M059J (cell line): ENCODE results near the gene DYNC1I1. TPM values are rescaled to one million over a fixed set of nuclear protein-coding genes. Genes with fewer than 3 reads are reported as not detected.
A peak's percentile ranks its signal among the peaks of the same experiment; 100 is the strongest.

ENCODE experiments used
- DNase-seq: peaks from one replicate; pipeline ENCODE4 v3.0.0-alpha.2; 2012; ENCODE audit warnings: low read depth
- total RNA-seq: library from RNA; depleted of rRNA; stranded (reverse); fragments of >200 nt; shearing (Covaris generic); gene quantifications from 2 replicates; pipeline ENCODE4 v1.2.3, GENCODE V29; 2014

DYNC1I1 gene
- total RNA-seq, 1 experiment from 2014 or later: 2.4 TPM

DNA sequence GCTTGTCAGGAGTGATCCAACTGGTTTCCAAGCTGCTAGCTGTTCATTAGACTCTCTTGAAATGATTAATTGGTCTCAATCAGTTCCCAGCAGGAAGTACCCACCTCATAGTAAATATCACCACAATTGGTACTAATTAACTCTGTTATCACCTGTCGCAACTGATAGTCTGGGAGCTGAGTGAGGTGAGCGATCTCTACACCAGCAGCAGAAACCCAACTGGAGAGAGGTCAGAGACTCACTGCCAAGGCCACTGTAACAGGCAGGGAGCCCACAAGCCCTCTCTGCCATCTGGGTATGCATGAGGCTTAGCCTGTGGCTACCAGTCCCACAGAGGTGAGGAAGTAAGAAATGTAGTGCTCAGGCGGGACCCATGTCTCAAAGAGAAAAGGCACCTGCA, 245.5 kb downstream of the DYNC1I1 start:
- DNase-seq: no peak

DNA sequence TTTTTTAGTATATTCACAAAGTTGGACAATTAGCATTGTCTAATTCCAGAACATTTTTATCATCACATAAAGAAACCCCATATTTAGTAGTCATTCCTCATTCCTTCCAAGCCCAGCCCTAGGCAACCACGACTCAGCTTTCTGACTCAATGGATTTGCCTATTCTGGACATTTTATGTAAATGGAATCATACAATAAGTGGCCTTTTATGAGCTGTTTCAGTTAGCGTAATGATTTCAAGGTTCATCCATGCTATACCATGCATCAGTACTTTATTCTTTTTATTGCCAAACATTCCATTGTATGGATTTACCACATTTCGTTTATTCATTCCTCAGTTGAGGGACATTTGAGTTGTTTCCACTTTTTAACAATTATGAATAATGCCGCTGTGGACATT, 249.2 kb downstream of the DYNC1I1 start:
- DNase-seq: peak; percentile 6

DNA sequence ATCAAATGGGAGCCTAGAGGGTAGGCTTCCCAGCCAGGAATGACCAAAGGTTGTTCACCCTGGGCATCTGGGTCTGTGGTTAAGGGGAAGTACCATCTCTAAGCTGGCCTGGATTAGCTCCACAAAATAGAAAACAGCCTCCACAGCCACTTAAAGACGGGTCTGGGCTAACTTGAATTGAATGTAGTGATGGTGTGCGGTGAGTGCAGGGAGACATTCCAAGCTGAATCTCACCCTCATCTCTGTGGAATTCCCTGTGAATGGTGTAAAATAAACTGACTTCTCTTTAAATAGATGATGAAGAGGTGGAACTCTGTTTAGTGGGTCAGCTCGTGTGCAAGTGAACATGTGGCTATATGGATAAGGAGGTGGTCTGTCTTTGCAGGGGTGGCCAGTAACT, 251.0 kb downstream of the DYNC1I1 start:
- DNase-seq: peak; percentile 4

DNA sequence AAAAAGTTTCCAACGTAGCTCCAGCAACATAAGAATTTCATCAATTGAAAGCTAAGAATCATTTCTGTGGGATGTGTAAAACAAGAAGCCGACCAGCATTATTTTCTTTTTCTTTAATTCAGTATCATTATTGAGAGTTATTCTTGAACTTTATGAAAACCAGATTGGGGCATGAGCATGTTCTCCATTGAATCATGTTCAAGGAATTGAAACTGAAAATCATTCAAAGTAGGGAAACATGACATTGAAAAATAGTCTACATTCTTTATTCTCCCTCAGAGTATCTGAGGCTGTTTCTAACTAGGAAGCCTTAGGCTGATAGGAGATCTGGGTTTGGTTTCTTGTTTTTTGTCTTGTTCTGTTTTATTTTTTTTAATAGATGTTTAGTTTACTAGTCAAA, 253.7 kb downstream of the DYNC1I1 start:
- DNase-seq: no peak

DNA sequence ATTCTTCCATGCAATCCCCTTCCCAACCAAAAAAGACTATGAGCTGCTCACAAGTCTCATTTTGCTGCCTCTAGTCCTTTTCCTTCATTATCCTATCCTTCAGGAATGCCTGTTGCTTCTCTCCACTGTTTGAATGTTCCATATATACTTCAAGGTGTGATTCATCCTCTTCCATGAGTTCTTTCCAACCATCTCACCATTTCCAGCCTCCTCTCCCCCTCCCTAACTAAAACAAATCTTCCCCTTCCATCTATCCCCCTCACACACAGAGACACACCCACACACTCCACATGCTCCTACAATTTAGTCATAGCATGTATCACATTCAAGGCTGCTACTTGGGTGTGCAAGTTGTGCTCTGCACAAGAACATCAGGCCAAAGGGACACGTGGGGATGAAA, 254.3 kb downstream of the DYNC1I1 start:
- DNase-seq: peak; percentile 4

DNA sequence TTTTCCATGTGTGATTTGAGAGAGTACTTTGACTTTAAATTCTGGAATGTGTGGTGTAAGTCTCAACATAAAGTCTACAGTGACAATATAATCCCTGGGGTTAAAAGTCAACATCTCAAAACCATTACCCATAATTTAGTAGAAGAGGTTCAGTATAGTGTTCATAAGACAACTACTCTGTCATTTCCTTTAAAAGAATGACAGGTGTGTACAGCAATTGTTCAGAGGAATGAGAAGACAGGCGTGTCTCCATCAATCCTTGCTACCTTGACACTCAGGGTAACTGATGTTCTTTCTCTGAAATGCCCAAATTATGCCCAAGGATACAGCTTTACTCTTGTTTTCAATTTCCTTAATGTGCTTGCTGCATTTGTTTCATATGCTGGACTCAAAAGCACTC, 256.4 kb downstream of the DYNC1I1 start:
- DNase-seq: no peak

DNA sequence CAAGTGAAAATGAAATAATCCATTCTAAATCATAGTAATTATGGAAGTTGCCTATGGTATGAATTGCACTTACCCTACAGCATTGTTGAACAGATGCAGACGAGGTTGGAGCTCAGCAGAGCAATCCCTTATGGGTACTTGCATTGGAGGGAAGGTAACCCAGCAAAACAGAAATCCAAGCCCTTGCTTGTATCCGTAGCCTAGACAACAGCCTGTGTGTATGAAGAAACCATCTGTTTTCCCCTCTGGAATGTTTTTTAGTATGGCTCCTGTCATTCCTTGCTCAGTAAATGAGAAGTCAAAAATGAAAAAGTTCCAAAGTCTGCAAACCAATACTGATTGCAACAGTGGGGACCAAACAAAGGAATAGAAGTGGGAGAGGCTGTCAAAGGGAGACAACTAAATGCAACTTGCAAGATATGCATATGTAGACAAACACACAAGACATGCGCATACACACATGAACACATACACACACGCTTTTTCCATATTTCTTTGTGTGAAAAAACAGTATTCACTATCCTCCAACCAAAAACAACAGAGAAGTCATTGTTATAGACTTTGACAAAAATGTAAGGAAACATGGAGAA, 260.8 kb downstream of the DYNC1I1 start:
- DNase-seq: peak; percentile 7

DNA sequence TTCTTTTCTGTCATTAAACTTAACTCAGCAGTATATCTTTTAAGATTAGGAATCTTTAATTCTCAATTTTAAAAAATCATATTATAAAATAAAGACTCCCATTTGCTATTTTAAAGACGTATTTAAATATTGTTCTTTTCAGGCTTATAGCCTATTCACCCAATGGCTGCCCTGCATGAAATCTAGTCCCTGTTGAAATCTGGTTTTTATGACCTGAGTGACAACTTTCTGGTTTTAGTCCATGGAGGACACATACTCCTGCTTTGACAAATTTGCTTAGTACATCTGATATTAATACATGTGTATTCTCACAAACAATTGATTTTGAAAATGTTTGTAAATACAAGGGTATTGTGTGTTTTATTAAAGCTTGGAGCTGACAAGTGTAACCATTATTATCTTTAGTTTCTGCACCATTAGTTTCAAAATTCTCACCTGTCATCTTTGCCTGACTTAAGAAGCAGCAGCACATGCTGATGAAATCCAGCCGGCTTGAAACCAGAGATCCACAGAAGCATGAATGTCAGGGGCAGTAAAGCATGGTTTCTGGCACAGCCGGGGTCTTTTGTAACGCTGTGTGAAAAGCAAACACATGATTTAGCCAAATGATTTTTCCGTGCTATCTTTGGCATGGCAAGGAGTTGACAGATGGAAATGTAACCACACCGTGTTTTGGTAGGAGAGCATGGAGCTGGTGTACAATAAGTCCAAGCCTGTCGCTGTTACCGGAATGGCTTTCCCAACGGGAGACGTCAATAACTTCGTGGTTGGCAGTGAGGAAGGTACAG, 262.8 kb downstream of the DYNC1I1 start:
- DNase-seq: no peak

DNA sequence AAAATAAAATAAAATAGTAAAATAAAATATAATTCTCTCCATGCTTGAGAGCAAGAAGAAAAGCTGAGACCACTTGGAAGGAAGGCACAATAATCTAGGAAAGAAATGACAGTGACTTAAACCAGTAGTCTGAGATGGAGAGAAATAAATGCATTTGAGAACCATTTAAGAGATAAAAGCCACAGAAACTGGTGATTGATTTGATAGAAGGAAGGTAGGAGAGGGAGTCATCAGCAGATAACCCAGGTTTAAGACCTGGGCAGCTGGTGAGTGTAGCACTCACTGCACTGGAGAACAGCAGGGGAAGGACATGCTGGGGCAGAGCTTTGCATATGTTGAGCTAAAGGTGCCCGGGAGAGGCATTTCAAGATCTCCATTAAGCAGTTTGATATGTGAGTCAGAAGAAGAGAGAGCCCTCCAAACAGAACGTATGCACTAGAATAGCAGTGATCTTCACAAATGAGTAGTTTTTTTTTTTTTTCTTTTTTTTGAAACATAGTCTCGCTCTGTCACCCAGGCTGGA, 268.0 kb downstream of the DYNC1I1 start:
- DNase-seq: no peak

DNA sequence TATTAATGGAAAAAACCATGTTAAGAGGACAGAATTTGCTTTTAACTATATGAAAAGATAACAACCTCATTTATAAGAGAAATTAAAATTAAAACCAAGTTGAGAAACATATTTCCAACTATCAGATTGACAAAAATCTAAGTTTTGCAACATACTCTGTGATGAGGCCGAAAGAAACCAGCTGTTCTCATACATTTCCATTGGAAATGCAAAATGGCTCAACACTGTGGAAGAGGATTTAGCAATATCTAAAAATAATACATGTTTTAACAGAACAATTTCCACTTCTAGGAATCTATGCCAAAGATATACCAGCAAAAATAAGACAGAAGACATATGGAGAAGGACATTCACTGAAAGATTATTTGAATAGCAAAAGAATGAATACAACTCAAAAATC, 268.8 kb downstream of the DYNC1I1 start:
- no peak for DNase-seq

DNA sequence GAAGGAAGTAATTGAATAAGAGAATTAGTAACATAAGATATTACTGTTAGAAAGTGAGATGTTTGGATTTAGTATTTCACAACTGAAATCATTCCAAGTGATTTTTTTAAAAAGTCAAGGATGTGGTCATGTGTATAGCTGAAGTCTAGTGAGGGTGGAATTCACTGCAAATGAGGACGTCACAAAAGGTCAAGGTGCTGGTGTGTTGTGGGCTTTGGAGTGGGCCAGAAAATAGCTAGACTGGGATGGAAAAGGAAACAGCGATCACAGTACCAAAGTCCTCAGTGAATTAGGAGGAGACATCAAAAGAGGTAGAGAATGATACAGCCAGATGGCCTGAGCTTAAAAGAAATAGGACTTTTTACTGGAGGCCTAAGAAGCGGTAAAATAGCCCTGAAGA, 272.8 kb downstream of the DYNC1I1 start:
- DNase-seq: no peak

DNA sequence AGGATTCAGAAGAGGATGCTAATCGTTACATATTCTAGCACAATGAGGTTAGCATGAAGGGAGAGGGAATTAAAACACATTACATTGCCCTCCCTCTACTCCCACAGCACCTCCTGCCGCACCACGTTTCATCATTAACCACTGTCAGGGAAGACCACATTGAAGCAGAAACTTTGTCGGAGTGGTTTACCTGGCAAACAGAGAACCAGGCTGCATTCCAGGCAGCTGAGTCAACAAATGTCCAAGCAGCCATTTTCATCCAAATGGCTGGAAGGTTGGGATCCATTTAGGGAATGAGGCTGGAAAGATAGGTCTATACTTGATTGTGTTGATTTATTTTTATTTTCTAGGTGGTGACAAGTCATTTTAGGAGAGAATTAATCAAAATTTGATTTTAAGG, 273.6 kb downstream of the DYNC1I1 start:
- peak; percentile 33 for DNase-seq

DNA sequence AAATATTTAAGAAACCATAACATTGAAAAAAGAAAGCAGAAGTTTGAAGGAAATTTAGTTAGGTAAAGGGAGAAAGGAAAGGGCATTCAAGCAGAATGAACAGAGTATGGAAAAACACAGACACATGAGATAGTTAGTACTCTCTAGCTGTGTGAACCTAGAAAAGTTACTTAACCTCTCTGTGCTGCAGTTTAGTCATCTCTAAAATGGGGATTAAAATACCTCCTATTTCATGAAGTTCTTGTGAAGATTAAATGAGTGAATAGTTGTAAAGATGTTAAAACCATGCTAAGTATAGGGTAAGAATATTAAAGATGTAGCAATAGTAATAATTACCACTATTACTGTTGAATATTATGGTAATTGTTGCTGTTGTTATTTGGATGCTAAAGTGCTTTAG, 279.9 kb downstream of the DYNC1I1 start:
- no peak for DNase-seq

DNA sequence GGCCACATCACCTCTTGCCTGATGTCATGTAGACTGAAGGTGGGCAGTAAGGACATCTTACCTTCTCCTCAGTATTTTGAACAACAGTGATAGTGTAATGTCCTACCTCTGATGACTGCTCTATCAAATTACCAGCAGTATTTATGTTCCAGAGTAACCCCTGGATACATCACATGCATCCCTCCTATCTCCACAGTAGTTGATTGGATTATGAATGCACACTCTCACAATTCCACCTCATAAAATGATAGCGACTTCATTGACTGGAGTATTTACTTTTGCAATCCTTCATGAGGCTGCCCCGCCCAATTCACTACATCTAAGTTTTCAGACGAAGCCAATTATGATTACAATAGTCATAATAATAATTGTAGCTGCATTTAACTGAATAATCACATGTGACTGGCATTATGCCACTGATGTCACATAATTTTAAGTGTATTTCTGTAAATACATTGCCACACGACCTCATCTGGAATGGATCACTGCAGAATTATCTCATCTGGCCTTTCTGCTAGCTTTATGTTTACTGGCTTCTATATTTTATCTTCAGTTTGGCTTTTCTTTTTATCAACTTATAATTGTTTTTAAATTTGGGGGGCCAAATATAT, 280.6 kb downstream of the DYNC1I1 start:
- no peak for DNase-seq

DNA sequence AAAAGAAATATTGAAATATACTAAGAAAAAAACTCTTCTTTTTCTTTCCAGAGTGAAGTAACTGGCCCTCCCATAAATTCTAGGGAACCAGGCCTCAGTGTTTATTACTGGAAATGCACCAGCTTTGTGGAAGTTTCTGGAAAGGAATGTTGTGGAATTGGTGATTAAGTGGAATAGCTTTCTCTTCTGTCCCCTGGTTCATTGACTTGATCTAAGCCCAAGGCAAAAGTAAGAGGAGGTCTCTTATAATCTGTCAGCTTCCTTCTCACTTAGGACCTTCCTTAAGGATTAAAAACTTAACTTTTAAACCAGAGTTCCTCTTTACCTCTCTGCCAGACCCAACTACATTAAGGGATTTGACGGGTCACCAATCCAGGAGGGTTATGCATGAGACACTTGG, 283.4 kb downstream of the DYNC1I1 start:
- no peak for DNase-seq

DNA sequence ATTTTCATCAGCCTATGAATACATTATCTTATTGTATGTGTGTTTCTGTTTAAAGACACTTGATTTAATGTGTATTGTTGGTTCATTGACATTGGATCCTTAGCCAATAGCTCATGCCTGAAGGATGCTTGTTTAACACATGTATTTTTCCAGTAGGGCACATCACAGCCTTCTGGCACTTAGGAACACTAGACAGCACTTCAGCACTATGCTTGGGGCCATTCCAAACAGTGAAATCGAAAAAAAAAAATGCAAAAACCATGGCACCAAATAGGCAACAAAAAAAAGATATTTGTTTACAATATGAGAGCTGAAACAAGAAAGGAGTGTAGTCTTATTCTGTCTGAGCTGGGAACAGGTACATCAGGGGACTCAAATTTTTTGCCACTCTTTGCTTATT, 286.7 kb downstream of the DYNC1I1 start:
- DNase-seq: no peak

DNA sequence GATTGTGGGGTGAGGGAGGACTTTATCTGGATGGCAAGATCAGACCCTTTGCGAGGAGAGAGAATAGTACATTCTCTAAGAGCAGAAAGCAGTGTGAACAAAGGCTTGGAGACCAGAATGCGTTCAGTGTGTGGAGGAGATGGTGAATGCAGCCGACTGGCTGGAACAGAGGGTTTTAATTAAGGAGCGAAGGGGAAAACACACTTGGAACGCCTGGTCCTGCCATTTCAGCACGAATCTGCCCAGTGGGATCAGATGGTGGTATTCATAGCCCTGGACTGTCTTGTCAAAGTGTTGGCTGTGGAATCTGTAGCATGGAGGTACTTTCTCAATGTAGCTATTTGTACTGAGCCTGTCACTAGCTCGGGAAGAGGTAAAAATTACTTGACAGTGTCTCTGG, 288.7 kb downstream of the DYNC1I1 start:
- no peak for DNase-seq

DNA sequence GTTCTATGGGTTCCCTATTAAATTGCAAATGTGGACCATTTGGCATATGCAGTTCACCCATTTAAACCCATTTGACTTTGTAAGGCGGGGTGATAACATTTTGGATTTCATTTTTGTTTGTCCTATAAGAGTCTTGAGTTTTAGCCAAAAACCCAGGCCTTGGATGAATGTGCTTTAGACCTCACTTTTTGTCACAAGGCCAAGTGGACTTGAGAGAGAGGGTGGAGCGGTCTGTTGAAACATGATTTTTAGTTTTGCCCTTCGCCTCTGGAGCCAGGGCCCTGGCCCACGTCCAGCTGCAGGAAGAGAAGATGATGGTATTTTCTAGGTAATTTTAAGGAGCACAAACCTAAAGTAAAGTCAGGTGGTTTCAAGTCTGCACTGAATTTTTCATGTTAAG, 289.5 kb downstream of the DYNC1I1 start:
- no peak for DNase-seq

DNA sequence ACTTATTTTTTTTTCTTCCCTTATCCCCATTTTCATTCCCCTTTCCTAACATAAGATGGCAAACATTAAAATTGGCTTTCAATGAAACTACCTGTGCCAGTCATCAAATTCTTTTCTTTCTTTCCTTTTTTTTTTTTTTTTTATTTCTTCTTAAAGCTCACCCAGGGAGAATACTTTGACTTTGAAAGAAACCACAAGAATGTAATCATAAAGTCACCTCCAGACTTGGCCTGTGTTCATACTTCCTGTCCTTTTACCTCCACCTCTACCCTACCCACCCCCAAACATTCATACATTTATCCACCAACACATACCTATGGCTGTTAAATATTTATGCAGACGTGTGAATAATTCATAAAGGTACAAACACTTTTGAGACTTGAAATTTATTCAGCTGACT, 295.0 kb downstream of the DYNC1I1 start:
- peak; percentile 53 for DNase-seq

DNA sequence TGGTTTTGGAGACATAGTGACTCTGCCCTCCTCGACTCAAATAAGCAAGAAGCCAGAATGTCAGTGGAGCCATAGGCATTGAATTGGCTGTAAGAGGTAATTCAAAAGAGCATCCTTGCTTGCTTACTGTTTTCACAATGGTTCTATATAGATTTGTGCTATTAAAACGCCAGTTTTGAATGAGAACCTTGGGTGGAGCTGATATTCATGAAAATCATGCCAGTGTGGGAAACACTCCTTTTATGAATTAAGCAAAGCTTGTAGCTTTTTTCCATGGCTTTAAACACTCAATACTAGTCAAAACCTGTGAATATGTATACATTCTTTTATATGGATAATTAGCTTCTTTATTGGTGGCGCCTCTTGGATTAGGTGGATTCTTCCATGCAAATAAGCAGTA, 297.0 kb downstream of the DYNC1I1 start:
- DNase-seq: no peak

DNA sequence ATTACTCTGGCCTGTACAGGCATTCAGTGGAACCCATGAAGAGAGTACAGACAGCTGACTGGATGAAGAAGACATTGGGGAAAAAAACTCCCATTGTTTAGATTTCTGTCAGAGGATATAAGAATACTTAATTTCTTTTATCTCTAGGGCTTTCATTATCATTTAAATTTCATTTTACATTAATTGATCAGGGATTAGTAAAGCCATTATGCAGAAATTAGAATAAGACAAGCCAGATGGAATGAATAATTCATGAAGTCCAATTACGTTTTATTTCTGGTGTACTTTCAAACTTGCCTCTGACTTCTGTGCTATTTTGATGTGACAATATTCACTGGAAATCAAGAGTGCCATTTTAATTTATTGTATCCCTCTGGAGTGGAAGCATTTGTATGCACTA, 302.5 kb downstream of the DYNC1I1 start:
- no peak for DNase-seq

DNA sequence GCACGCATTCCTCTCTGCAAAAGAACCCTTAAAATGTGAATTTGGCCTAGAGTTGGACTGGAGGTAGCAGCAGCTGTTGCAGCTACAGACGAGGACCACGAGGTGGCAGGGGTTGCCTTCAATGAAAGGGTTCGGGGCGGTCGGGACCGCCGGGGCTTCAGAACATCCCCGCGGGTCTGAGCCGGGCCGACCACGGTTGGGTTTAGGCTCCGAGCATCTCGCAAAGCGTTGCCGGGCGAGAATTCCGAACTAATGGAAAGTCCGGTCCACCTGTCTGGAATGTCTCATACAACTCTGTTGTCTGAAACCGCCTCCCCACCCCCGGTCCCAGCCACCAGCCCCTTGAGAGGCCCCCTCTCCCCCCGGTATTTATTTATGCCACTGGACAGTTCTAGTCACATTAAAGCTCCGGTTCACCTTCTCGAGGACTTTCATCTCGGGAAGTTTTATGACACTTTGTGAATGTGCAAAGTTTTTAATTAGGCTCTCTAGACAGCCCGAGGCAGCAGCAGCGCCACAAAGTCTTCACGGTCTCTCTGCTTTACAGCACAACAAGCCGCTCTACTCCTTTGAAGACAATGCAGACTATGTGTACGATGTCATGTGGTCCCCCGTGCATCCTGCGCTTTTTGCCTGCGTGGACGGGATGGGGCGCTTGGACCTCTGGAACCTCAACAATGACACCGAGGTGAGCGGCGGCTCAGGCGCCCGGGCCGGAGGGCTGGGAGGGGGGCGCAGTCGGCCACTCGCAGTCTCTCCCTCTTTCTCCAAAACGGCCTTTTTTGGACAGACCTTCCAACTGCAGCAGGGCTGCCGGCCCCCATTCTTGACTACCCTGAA, 303.4 kb downstream of the DYNC1I1 start:
- peak; percentile 66 for DNase-seq
